ENCODE measurements around the gene DOC2B.
"Not testable (repeated sequence)": the region's sequence is repeated elsewhere in the genome, so short reads cannot be mapped to it uniquely, and the experiment has no call there.

- TF ChIP-seq CTCF, POLR2A (IDR thresholded peaks at IDR 0.05): not testable (repeated sequence)
Measured at GRCh38 chr17:139401-140205, 41.8 kb downstream of the DOC2B start.
